ENCODE data around the gene ARMC9.
"Not testable (repeated sequence)": the region's sequence is repeated elsewhere in the genome, so short reads cannot be mapped to it uniquely, and the experiment has no call there.

The ARMC9 gene

GRCh38 chr2:231344851-231345250 lies 146.4 kb downstream of the ARMC9 start:
- DNase-seq: no peak

DNA sequence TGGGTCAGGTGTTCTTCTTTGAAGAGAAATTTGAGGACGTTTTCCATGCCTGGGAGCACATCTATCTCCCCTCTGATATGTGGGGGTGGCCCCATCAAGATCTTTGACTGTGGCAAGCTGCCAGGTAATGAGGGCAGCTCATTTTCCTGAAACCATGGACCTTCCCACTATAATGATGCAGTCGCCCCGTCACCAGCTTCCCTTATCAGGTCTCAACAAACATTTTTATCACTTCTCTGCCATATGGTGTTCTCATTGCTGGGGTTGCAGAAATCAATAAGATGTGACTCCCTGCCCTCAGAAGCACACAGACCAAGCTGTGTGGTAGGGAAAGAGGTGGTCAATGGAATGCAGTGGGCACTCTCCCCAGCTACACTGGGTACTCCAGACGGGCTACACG lies 148.7 kb downstream of the ARMC9 start:
- no peak for DNase-seq

DNA sequence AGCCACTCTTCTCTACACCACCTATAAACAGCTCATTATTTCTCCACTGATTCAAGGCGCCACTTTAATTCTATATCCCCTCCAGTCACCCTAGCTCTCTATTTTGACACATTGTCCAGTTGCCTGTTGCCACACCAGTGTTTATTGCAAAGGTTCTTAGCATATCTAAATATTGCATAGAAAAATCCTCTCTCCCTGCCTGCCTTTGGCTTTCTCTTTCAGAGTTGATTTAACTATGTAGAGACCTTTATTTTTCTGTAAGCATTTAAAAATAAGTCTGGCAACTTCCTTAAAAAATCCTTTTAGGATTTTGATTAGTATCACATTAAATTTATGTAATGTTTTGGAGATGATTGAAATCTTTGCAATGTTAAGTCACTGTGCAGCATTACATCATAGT lies 149.2 kb downstream of the ARMC9 start:
- DNase-seq: no peak

GRCh38 chr2:231348173-231348572 lies 149.7 kb downstream of the ARMC9 start:
- no peak for DNase-seq

- no peak for DNase-seq
These were observed 150.4 kb downstream of the ARMC9 start for GRCh38 chr2:231348704-231349373.

- DNase-seq: not testable (repeated sequence)
These were observed 150.9 kb downstream of the ARMC9 start for GRCh38 chr2:231349374-231349735.

DNA sequence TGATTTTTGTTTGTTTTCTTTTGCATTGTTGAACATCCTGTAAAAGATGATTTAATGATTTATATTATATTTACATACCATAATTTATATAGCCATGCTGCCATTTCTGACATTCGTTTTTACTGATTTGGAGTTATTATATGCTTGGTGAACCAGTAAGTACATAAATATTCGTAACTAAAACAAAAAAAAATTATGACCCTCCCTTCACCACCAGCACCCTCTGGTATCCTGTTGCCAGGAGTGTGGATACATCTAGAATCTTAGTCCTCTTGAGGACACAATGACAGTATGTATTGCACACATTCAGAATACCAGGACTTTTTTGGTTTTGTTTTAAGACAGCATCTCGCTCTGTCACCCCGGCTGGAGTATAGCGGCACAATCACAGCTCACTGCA lies 153.2 kb downstream of the ARMC9 start:
- DNase-seq: no peak

GRCh38 chr2:231353469-231353868 lies 155.0 kb downstream of the ARMC9 start:
- no peak for DNase-seq

GRCh38 chr2:231355508-231356465 lies 157.4 kb downstream of the ARMC9 start:
- DNase-seq: no peak

- no peak for DNase-seq
These were observed 158.0 kb downstream of the ARMC9 start for GRCh38 chr2:231356466-231356844.

GRCh38 chr2:231357048-231357447 lies 158.6 kb downstream of the ARMC9 start:
- DNase-seq: no peak

DNA sequence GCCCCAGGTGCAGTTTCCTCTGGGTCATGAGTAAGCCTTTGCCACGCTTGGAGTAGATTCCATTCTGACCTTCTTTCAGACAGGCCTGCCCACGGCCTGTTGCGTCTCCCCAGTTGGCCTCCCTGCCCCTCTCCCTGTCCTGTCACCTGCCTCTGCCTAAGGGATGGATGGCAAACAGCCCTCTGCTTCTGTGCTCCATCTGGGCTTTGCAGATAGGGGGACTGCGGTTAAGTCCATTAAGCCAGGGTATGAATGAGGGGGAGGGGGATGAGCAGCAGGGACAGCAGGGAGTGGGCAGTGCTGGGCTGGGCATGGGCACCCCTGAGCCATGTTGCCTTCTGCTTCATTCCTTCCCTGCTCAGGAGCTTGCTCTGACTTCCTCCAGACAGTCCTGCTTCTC lies 159.5 kb downstream of the ARMC9 start:
- no peak for DNase-seq

DNA sequence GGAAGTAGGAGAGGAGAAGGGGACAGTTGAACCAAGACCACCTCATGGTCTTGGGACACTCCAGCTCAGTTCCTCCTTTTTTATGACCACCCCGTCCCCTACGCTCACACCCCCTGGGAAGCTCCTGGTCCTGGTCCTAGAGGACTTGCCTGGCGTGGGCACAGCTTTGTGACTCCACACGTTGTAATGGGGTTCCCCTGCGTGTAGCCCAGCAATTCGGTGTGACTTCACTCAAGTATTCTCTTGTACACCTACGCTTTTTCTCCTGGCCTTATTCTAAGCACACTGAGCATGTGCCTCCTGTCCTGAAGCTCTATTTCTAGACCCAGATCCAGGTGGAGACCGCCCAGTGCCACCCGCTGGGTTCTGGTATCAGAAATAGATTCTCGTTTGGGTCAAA lies 161.0 kb downstream of the ARMC9 start:
- no peak for DNase-seq

- DNase-seq: no peak
These were observed 161.5 kb downstream of the ARMC9 start for GRCh38 chr2:231359948-231360347.

DNA sequence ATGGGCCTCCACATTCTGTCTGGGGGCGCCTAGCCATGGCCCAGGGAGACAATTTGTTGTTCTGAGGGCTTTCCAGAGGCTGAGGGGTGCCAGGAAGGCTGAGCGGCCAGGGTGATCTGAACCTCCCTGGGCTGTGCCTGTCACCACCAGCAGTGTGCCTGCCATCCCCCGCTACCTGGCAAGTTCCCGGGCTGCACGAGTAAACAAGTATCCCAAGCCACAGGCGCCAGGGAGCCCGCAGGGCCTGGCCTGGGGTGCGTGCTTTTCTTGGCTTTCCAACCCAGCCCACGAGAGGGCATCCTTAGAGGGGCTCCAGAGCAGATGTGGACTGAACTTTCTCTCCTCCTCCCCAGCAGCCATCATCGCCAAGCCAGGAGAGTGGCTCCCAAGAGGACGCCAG lies 162.0 kb downstream of the ARMC9 start:
- DNase-seq: no peak

DNA sequence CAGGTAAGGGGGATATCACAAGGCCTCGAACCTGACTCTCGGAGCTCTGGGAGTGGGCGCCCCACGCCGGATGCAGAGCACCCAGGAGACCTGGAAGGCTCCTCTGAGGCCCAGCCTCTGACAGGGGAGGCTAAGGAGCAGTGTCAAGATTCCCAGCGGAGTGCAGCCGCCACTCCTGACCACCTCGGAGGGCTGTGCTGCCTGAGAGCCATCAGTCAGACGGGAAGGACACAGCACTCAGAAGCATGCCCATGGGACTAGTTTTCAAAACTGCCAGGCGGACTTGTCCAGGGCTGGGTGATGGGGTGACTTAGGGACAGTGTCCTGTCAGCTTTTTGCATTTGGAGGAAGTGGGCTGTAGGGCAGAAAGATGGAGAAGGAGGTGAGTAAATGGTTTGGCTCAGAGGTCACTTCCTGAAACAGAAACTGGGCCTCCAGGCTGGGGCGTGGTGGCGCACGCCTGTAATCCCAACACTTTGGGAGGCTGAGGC lies 162.5 kb downstream of the ARMC9 start:
- DNase-seq: no peak

DNA sequence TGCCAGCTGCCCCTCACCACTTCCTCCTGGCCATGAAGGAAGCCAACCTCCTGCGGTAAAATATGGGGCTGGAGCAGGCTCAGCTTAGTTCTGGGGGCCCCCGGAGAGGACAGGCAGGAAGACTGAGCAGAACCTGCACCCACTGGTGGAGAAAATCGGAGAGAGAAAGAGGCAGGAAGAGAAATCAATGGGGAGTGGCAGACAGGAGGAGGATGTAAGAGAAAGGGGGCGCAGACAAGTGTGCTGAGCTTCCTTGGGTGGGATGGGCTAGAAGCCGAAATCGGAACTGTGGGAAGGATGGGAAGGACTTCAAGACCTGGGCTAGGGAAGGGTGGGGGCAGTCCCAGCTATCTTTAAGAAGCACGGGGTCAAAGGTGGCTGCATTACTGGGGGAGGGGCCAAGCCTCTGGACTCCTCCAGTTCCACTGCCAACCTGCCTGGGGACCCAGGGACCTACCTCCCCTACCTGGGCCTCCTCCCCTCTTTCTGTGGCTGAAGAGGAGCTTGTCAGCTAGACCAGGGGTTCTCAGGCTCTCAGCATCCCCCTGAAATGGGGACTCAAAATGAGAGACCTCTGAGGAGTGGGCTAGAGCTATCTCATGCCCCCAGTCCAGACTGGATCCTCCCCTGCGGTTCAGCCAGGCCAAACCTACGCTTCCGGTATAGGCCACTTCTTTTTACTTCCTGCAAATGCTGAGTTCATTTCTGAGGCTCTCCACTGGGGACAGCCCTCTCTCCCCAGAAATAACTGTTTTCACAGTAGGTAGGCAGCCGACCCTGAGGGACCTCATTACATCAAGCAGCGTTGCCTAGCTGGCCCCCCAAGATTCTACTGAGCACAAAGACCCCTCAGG lies 163.5 kb downstream of the ARMC9 start:
- no peak for DNase-seq

GRCh38 chr2:231362555-231363184 lies 164.2 kb downstream of the ARMC9 start:
- no peak for DNase-seq

DNA sequence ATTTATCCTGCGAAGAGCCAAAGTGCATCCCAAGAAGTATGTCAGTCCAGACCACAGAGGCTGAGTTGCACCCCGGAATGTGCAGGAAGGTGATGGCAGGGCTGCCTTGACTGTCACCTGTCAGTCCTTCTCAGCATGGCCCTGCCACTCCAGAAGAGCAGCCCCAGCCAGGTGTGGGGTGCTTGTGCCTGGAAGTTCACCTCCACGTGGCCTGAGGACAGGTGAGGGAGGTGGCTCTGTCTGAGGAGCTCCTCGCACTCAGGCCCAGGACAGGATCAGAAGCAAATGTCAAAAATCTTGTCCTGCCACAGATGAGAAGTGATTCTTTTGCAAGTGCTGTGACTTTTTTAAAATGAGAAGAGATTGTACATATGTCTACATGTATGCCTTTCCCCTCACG lies 165.6 kb downstream of the ARMC9 start:
- no peak for DNase-seq

DNA sequence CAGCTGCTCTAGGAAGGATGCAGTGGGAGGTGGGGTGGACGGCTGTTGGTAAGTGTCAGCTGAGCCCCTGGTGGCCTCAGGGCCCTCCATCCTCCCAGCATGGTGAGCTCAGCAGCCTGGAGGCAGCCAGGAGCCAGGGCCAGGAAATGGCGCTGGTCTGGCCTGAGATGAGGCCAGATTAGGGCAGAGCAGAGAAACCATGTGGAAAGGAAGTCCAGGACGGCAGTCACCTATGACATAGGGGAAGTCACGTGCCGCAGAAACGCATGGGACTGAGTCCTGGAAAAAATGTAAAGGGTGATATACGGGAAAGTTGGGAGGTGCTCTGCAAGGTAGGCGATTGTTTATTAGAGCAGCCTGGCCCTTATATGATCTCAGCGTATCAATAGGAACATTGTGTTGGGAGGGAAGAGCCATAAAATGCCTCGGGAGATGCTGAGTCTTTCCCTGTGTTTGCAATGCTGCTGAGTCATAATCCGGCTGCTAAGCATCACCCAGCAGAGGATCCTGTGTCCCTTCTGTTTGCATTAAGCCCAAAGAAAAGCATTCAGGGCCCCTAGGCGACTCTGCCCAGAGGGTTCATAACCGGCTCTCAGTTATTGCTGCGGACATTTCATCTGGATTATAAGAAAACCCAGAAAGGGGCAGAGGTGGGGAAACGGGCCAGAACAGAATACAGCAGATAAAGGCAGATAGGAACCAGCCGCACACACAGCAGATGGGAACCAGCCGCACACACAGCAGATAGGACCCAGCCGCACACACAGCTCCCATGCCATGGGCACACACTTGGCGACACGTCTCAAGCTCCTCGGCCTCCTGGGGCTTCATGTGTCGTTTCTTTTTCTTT lies 166.8 kb downstream of the ARMC9 start:
- DNase-seq: peak in 2 of 3 experiments; percentile 32 to 63

- DNase-seq: no peak
These were observed 168.7 kb downstream of the ARMC9 start for GRCh38 chr2:231367178-231367577.
